WTC11 (cell line): ENCODE data around the gene BCL2L1. TPM values are rescaled to one million over a fixed set of nuclear protein-coding genes. Genes with fewer than 3 reads are reported as not detected.
"Not testable (repeated sequence)": the region's sequence is repeated elsewhere in the genome, so short reads cannot be mapped to it uniquely, and the experiment has no call there.

Experiments used
- ATAC-seq: fragments of 200-7000 bp; cut with Tn5 transposase; 2 replicates; pipeline ENCODE4 v1.10.0; 2021; ENCODE audit warnings: mild to moderate bottlenecking, moderate library complexity
- CTCF ChIA-PET: fragments of 300-600 bp; sonication (Branson Sonifier 250); formaldehyde crosslinking; loops from one replicate; lab custom pipeline; 2021; ENCODE audit warnings: antibody characterized with exemption; lab: Charles Lee
- POLR2A ChIA-PET: fragments of 350-600 bp; sonication (Branson Sonifier 250); formaldehyde crosslinking; loops from one replicate; lab custom pipeline; 2021; ENCODE audit warnings: antibody characterized with exemption; lab: Charles Lee
- DNase-seq: peaks from one replicate; pipeline ENCODE4 v3.0.0; 2021; ENCODE audit warnings: low spot score
- H3K27ac Mint-ChIP-seq: 2 replicates; pipeline ENCODE4 v1.8.0; 2021; ENCODE audit warnings: mixed read lengths
- H3K27me3 Mint-ChIP-seq: 2 replicates; pipeline ENCODE4 v1.8.0; 2021; ENCODE audit warnings: low read depth, mild to moderate bottlenecking, moderate library complexity, mixed read lengths
- H3K36me3 Mint-ChIP-seq: 2 replicates; pipeline ENCODE4 v1.8.0; 2021; ENCODE audit warnings: mixed read lengths
- H3K4me1 Mint-ChIP-seq: 2 replicates; pipeline ENCODE4 v1.8.0; 2022; ENCODE audit warnings: mixed read lengths
- H3K4me3 Mint-ChIP-seq: 2 replicates; pipeline ENCODE4 v1.8.0; 2021; ENCODE audit warnings: mild to moderate bottlenecking, moderate library complexity, mixed read lengths
- H3K9me3 Mint-ChIP-seq: 2 replicates; pipeline ENCODE4 v1.8.0; 2021; ENCODE audit warnings: mixed read lengths
- CREB1 ChIP-seq: sonication (generic); formaldehyde crosslinking; IDR thresholded peaks from 2 replicates; pipeline ENCODE4 v1.8.0; 2023; ENCODE audit warnings: mild to moderate bottlenecking, missing genetic modification reagents
- EMX1 ChIP-seq: fragments of 250-450 bp; sonication (Bioruptor Pico); IDR thresholded peaks from 2 replicates; pipeline ENCODE4 v1.8.0; 2021; ENCODE audit warnings: mild to moderate bottlenecking
- GTF2I ChIP-seq: fragments of 250-450 bp; sonication (Bioruptor Pico); conservative IDR thresholded peaks from 2 replicates; pipeline ENCODE4 v1.4.0; 2021; ENCODE audit warnings: mild to moderate bottlenecking
- HMGA2 ChIP-seq: fragments of 250-450 bp; sonication (Bioruptor Pico); IDR thresholded peaks from 2 replicates; pipeline ENCODE4 v1.4.0; 2021; ENCODE audit warnings: mild to moderate bottlenecking, moderate library complexity
- IRF2 ChIP-seq: sonication (generic); formaldehyde crosslinking; IDR thresholded peaks from 2 replicates; pipeline ENCODE4 v1.8.0; 2022; ENCODE audit warnings: low read depth, missing genetic modification reagents, borderline replicate concordance
- NR2C2 ChIP-seq: sonication (generic); formaldehyde crosslinking; IDR thresholded peaks from 2 replicates; pipeline ENCODE4 v1.8.0; 2022; ENCODE audit warnings: mild to moderate bottlenecking, missing genetic modification reagents
- SP1 ChIP-seq: sonication (generic); formaldehyde crosslinking; conservative IDR thresholded peaks from 2 replicates; pipeline ENCODE4 v1.8.1; 2022; ENCODE audit warnings: missing genetic modification reagents
- TCF7 ChIP-seq: sonication (generic); formaldehyde crosslinking; IDR thresholded peaks from 2 replicates; pipeline ENCODE4 v1.8.0; 2022; ENCODE audit warnings: mild to moderate bottlenecking, low read depth, missing genetic modification reagents, moderate library complexity
- TEAD1 ChIP-seq: sonication (generic); formaldehyde crosslinking; IDR thresholded peaks from 2 replicates; pipeline ENCODE4 v1.8.0; 2022; ENCODE audit warnings: mild to moderate bottlenecking, missing genetic modification reagents
- TP53 ChIP-seq: sonication (generic); formaldehyde crosslinking; IDR thresholded peaks from 2 replicates; pipeline ENCODE4 v1.8.1; 2023; ENCODE audit warnings: mild to moderate bottlenecking, missing genetic modification reagents
- ZBTB21 ChIP-seq: sonication (generic); formaldehyde crosslinking; IDR thresholded peaks from 2 replicates; pipeline ENCODE4 v1.8.1; 2023; ENCODE audit warnings: mild to moderate bottlenecking, missing genetic modification reagents, borderline replicate concordance
- ZNF263 ChIP-seq: sonication (generic); formaldehyde crosslinking; IDR thresholded peaks from 2 replicates; pipeline ENCODE4 v1.8.1; 2022; ENCODE audit warnings: low read depth, mild to moderate bottlenecking, moderate library complexity, missing genetic modification reagents
- ZNF396 ChIP-seq: fragments of 250-450 bp; sonication (Bioruptor Pico); IDR thresholded peaks from 2 replicates; pipeline ENCODE4 v1.8.0; 2021; ENCODE audit warnings: mild to moderate bottlenecking, moderate library complexity, borderline replicate concordance
- total RNA-seq: library from RNA; stranded (reverse); gene quantifications from 3 replicates; pipeline ENCODE4 v1.2.3, GENCODE V29; 2021
- TF ChIP-seq, protein P1 (sequence below): sonication (generic); formaldehyde crosslinking; IDR thresholded peaks from 2 replicates; pipeline ENCODE4 v1.8.1; 2023; ENCODE audit warnings: mild to moderate bottlenecking, missing genetic modification reagents, moderate library complexity
- TF ChIP-seq, protein P2 (sequence below): fragments of 250-450 bp; sonication (Bioruptor Pico); IDR thresholded peaks from 2 replicates; pipeline ENCODE4 v1.9.0; 2021; ENCODE audit warnings: mild to moderate bottlenecking, borderline replicate concordance
- TF ChIP-seq, protein P3 (sequence below): sonication (generic); formaldehyde crosslinking; IDR thresholded peaks from 2 replicates; pipeline ENCODE4 v1.8.1; 2023; ENCODE audit warnings: mild to moderate bottlenecking, missing genetic modification reagents

The BCL2L1 gene
- total RNA-seq, 1 experiment from 2014 or later = 62.0 TPM

DNA sequence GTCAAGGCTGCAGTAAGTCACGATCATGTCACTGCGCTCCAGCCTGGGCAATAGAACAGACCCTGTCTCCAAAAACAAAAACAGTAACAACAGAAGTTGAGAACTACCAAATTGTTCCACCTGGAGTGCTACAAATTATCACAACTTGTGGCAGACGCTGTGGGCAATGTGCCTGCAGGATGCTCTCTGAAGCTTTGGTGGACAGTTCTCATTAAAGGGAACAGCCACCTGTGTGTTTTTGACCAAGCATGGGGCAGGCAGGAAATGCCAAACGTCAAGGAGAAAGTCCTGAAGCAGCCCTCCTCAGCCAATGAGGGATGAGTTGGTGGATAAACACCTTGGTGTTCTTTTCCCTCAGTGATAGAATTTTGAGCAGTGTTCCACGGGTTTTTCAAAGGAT, 69.1 kb downstream of the BCL2L1 start:
- no peak overlapping the region for H3K27ac Mint-ChIP-seq
- no peak for DNase-seq
- H3K36me3 Mint-ChIP-seq = no peaks in the 10 kb centered on the region
- H3K4me3 Mint-ChIP-seq = no peak overlapping the region
- peaks cover 4% of the 10 kb centered on the region for H3K27me3 Mint-ChIP-seq
- CTCF ChIA-PET = interaction anchor here (1.0 to 5.3 kb wide), 5 partner anchors 8 to 96 kb away, joined by 3 to 27 read pairs (median 5); partner anchors contain the start of gene BCL2L1
- ATAC-seq = no peak
- POLR2A ChIA-PET = no interaction called here
- no peaks in the 10 kb centered on the region for H3K9me3 Mint-ChIP-seq
- H3K4me1 Mint-ChIP-seq = no peaks in the 10 kb centered on the region
- no peak for TF ChIP-seq TP53
- TF ChIP-seq, protein P1, sequence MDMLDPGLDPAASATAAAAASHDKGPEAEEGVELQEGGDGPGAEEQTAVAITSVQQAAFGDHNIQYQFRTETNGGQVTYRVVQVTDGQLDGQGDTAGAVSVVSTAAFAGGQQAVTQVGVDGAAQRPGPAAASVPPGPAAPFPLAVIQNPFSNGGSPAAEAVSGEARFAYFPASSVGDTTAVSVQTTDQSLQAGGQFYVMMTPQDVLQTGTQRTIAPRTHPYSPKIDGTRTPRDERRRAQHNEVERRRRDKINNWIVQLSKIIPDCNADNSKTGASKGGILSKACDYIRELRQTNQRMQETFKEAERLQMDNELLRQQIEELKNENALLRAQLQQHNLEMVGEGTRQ (CRISPR knock-in tag) = no peak
- no peak for TF ChIP-seq TEAD1 (CRISPR knock-in tag)
- TF ChIP-seq ZNF396 = no peak
- TF ChIP-seq ZBTB21 (CRISPR knock-in tag) = no peak
- TF ChIP-seq NR2C2 (CRISPR knock-in tag) = no peak
- TF ChIP-seq SP1 = no peak
- TF ChIP-seq, protein P2, sequence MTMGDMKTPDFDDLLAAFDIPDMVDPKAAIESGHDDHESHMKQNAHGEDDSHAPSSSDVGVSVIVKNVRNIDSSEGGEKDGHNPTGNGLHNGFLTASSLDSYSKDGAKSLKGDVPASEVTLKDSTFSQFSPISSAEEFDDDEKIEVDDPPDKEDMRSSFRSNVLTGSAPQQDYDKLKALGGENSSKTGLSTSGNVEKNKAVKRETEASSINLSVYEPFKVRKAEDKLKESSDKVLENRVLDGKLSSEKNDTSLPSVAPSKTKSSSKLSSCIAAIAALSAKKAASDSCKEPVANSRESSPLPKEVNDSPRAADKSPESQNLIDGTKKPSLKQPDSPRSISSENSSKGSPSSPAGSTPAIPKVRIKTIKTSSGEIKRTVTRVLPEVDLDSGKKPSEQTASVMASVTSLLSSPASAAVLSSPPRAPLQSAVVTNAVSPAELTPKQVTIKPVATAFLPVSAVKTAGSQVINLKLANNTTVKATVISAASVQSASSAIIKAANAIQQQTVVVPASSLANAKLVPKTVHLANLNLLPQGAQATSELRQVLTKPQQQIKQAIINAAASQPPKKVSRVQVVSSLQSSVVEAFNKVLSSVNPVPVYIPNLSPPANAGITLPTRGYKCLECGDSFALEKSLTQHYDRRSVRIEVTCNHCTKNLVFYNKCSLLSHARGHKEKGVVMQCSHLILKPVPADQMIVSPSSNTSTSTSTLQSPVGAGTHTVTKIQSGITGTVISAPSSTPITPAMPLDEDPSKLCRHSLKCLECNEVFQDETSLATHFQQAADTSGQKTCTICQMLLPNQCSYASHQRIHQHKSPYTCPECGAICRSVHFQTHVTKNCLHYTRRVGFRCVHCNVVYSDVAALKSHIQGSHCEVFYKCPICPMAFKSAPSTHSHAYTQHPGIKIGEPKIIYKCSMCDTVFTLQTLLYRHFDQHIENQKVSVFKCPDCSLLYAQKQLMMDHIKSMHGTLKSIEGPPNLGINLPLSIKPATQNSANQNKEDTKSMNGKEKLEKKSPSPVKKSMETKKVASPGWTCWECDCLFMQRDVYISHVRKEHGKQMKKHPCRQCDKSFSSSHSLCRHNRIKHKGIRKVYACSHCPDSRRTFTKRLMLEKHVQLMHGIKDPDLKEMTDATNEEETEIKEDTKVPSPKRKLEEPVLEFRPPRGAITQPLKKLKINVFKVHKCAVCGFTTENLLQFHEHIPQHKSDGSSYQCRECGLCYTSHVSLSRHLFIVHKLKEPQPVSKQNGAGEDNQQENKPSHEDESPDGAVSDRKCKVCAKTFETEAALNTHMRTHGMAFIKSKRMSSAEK (CRISPR knock-in tag) = no peak
- TF ChIP-seq HMGA2 (CRISPR knock-in tag) = no peak
- no peak for TF ChIP-seq EMX1 (CRISPR knock-in tag)
- TF ChIP-seq, protein P3, sequence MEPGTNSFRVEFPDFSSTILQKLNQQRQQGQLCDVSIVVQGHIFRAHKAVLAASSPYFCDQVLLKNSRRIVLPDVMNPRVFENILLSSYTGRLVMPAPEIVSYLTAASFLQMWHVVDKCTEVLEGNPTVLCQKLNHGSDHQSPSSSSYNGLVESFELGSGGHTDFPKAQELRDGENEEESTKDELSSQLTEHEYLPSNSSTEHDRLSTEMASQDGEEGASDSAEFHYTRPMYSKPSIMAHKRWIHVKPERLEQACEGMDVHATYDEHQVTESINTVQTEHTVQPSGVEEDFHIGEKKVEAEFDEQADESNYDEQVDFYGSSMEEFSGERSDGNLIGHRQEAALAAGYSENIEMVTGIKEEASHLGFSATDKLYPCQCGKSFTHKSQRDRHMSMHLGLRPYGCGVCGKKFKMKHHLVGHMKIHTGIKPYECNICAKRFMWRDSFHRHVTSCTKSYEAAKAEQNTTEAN (CRISPR knock-in tag) = no peak
- TF ChIP-seq CREB1 (CRISPR knock-in tag) = no peak
- no peak for TF ChIP-seq IRF2 (CRISPR knock-in tag)
- TF ChIP-seq GTF2I = no peak
- no peak for TF ChIP-seq ZNF263 (CRISPR knock-in tag)

DNA sequence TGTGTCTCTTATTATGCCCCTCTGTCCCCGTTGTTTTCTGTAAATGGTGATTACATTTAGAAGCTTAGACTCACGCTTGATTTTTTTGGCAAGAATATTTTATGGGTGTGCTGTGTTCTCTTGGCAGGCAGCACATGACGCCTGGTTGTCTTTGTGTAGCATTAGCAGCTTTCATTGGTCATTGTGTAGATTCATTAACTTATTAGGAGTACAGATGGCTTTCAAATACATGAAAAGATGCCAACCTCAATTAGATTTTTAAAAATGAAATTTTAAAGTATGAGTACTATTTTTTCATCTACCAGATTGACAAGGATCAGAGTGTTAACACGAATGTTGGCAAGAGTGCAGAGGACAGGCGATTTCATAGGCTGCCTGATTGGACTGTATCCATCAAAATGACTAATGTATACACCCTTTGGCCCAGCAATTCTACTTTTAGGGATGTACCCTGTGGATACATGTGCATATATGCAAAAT, 69.7 kb downstream of the BCL2L1 start:
- POLR2A ChIA-PET = interaction anchor here (0.7 to 1.2 kb wide), 2 partner anchors 9 to 68 kb away, joined by 3 to 4 read pairs; no protein-coding TSS in a partner anchor
- no peak for TF ChIP-seq TCF7
- TF ChIP-seq GTF2I = no peak
- TF ChIP-seq, all 79 proteins: peak for 0
- Mint-ChIP-seq H3K4me1 (no peaks in the 10 kb centered on the region), H3K27ac (no peak overlapping the region), H3K9me3 (no peaks in the 10 kb centered on the region), H3K27me3 (peaks cover 4% of the 10 kb centered on the region), H3K36me3 (no peaks in the 10 kb centered on the region), H3K4me3 (no peak overlapping the region)
- CTCF ChIA-PET = interaction anchor here (0.9 to 6.8 kb wide), 6 partner anchors 9 to 96 kb away, joined by 3 to 36 read pairs (median 10); partner anchors contain the start of gene BCL2L1
- no peak for ATAC-seq
- DNase-seq = no peak

DNA sequence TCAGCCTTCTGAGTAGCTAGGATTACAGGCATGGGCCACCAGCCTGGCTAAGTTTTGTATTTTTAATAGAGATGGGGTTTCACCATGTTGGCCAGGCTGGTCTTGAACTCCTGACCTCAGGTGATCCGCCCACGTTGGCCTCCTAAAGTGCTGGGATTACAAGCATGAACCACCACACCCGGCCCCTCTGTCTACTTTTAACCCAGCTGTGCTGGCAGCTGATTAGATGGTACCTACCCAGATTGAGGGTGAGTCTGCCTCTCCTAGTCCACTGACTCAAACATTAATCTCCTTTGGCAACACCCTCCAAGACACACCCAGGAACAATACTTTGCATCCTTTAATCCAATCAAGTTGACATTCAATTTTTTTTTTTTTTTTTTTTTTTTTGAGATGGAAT, 74.6 kb downstream of the BCL2L1 start:
- H3K27ac Mint-ChIP-seq, H3K4me3 Mint-ChIP-seq, H3K9me3 Mint-ChIP-seq, ATAC-seq, H3K36me3 Mint-ChIP-seq, POLR2A ChIA-PET, H3K27me3 Mint-ChIP-seq, DNase-seq, H3K4me1 Mint-ChIP-seq: not testable (repeated sequence)
- CTCF ChIA-PET = interaction anchor here (0.7 to 6.8 kb wide), 4 partner anchors 13 to 163 kb away, joined by 4 to 36 read pairs (median 11); no protein-coding TSS in a partner anchor
